Breast epithelium (tissue), 3 donors: ENCODE measurements around the gene CLEC1A.

ENCODE experiments used
- POLR2A ChIP-seq: fragments of 450-650 bp; IDR thresholded peaks from one replicate; pipeline ENCODE4 v1.6.1; 2016; ENCODE audit warnings: antibody characterized with exemption, mild to moderate bottlenecking, moderate library complexity
- POLR2AphosphoS5 ChIP-seq, 3 donors: sonication (generic); formaldehyde crosslinking; IDR thresholded peaks; one replicate each; pipeline ENCODE4 v1.6.1; 2017; ENCODE audit warnings: antibody characterized with exemption in 3 of 3
- TF ChIP-seq, protein P1 (sequence below), 3 donors: fragments of 450-650 bp; IDR thresholded peaks; one replicate each; pipeline ENCODE4 v1.5.1; 2016 to 2017; ENCODE audit warnings: antibody characterized with exemption in 3 of 3, mild to moderate bottlenecking in 3 of 3, moderate library complexity in 3 of 3

DNA sequence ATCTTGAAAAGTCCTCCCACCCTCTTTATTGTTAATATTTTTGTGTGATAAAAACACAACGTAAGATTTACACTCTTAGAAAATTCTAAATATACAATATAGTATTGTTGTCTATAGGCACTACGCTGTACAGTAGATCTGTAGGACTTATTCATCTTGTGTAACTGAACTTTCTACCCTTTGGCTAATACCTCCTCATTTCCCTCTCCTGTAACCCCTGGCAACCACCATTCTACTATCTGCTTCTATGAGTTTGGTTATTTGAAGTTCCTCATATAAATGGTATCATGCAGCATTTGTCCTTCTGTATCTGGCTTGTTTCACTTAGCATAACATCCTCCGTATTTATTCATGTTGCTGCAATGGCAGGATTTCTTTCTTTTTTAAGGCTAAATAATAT, 73.5 kb downstream of the CLEC1A start:
- TF ChIP-seq, protein P1, sequence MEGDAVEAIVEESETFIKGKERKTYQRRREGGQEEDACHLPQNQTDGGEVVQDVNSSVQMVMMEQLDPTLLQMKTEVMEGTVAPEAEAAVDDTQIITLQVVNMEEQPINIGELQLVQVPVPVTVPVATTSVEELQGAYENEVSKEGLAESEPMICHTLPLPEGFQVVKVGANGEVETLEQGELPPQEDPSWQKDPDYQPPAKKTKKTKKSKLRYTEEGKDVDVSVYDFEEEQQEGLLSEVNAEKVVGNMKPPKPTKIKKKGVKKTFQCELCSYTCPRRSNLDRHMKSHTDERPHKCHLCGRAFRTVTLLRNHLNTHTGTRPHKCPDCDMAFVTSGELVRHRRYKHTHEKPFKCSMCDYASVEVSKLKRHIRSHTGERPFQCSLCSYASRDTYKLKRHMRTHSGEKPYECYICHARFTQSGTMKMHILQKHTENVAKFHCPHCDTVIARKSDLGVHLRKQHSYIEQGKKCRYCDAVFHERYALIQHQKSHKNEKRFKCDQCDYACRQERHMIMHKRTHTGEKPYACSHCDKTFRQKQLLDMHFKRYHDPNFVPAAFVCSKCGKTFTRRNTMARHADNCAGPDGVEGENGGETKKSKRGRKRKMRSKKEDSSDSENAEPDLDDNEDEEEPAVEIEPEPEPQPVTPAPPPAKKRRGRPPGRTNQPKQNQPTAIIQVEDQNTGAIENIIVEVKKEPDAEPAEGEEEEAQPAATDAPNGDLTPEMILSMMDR (IDR thresholded peaks at IDR 0.05): no peak
- no peak for TF ChIP-seq POLR2A
- no peak for TF ChIP-seq POLR2AphosphoS5 (IDR thresholded peaks at IDR 0.05)
